Measurements from ENCODE around the gene LIMS3.
"Not testable (repeated sequence)": the region's sequence is repeated elsewhere in the genome, so short reads cannot be mapped to it uniquely, and the experiment has no call there.

LIMS3 gene

DNA sequence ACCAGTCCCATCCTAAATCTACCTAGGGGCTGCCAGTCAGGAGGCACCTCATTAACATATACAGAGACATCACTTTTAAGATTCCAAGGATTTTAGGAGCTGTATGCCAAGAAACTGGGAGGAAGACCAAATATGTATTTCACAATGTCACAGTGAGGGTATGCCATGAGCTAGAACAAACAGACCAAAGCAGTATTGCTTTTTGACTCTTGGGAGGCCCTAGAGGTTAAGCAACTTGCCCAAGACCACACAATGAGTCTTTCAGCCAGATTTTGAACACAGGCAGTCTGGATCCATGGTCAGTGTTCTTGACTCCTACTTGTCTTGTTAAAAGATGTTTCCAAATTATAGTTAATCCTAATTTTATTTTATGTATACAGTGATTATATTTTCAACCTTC, 12.3 kb downstream of the LIMS3 start:
- DNase-seq; H3K27me3 Mint-ChIP-seq (ENCODE audit: low read depth, poor library complexity): not testable (repeated sequence)

DNA sequence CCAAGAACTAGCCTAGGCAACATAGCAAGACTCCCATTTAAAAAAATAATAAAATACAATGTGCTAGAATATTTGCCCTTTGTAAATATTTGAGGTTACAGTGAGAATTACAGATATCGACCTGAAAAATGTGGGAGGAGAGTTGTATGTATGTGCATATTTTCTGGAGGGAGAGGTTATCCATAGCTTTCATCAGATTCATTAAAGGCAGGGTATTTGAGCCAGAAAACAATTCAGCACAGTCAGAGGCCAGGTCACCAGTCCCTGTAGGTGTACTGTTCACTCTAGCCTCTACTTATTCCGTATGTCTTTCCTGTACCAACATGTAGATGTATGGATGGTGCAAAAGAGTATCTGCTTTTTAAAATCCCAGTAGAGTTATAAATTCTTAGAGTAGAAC, 15.4 kb downstream of the LIMS3 start:
- H3K9me3 Mint-ChIP-seq; H3K4me3 Mint-ChIP-seq; H3K27me3 Mint-ChIP-seq (ENCODE audit: low read depth, poor library complexity); H3K4me1 Mint-ChIP-seq; H3K27ac Mint-ChIP-seq; DNase-seq; H3K36me3 Mint-ChIP-seq (ENCODE audit: low read depth): not testable (repeated sequence)

More for the DNA sequence above, 12.3 kb downstream of the LIMS3 start:
- H3K36me3 Mint-ChIP-seq (ENCODE audit: low read depth); H3K4me1 Mint-ChIP-seq; H3K27ac Mint-ChIP-seq; H3K4me3 Mint-ChIP-seq; H3K9me3 Mint-ChIP-seq: not testable (repeated sequence)

DNA sequence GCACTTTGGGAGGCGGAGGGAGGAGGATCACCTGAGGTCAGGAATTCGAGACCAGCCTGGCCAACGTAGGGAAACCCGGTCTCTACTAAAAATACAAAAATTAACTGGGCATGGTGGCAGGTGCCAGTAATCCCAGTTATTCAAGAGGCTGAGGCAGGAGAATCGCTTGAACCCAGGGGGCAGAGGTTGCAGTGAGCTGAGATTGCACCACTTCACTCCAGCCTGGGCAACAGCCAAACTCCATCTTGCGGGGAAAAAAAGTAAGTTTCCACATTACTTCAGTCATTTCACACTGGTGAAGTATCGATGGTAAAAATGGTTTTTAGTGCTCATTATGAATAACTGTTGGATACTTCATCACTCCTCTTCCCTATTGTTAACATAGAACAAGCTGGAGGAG, 16.1 kb downstream of the LIMS3 start:
- H3K27ac Mint-ChIP-seq; H3K9me3 Mint-ChIP-seq; H3K27me3 Mint-ChIP-seq (ENCODE audit: low read depth, poor library complexity); H3K36me3 Mint-ChIP-seq (ENCODE audit: low read depth); H3K4me1 Mint-ChIP-seq; H3K4me3 Mint-ChIP-seq; DNase-seq: not testable (repeated sequence)

DNA sequence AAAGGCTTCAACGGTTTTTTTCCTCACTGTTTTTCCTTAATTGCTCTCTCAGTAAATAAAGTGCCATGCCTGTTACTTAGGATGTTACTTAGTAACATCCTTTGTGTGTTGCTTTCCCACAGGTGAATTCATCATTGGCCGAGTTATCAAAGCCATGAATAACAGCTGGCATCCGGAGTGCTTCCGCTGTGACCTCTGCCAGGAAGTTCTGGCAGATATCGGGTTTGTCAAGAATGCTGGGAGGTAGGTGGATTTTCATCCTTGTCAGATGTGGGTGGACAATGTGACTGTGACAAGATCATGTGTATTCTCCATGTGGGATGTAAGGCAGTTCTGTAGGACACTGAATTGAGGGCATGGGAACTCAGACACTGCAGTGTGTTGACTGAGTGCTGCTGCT, 17.3 kb downstream of the LIMS3 start:
- not testable (repeated sequence) for H3K4me3 Mint-ChIP-seq; H3K9me3 Mint-ChIP-seq; H3K27me3 Mint-ChIP-seq (ENCODE audit: low read depth, poor library complexity); DNase-seq; H3K4me1 Mint-ChIP-seq; H3K27ac Mint-ChIP-seq; H3K36me3 Mint-ChIP-seq (ENCODE audit: low read depth)

DNA sequence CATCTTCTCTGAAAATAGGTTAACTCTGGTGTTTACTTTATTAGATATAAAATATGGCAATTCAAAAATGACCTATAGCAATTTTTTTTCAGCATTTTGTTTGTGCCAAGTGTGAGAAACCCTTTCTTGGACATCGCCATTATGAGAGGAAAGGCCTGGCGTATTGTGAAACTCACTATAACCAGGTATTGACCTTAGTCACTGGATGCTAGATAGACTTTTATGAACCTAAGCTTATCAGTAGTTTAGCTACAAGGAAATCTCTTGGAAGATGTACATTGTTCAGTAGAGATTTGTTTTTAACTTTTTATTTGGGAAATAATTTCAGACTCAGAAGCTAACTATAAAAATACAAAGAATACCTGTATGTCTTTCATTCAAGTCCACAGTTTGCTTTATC, 21.7 kb downstream of the LIMS3 start:
- not testable (repeated sequence) for H3K27ac Mint-ChIP-seq; H3K4me3 Mint-ChIP-seq; H3K27me3 Mint-ChIP-seq (ENCODE audit: low read depth, poor library complexity); H3K4me1 Mint-ChIP-seq; H3K9me3 Mint-ChIP-seq; H3K36me3 Mint-ChIP-seq (ENCODE audit: low read depth); DNase-seq

DNA sequence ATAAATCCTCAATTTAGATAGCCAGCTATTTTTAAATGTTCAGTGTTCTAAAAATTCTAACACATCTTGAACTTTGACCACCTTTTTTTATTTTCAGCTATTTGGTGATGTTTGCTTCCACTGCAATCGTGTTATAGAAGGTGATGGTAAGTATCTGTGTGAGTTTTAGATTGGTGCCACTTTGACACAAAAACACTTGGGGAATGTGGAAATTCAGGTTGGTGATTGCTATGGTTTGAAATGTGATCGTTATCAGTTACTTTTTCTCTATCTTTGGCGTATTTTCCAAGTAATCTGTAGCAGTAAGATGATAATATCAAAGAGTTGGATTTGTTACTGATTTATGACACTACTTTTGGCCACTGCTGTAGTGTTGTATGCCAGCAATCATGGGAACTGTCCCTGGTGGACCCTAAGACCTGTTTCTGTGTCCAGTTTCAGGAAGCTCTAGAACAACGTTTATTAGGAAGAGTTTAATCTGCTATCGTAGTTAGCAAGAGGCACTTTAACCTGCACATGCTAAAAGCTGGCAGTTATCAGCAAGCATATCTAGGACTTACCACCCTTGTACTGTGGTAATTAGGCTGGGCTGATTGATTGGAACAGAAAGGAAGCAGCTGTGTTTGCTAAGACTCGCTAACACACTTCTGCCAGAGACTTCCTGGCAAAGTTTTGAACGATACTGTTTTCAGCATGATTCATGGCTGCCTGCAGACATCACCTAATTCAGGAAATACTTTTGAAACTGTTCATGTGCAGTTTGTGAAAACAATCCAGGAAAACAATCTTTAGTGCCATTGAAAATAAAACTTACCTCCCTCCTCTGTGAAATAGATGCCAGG, 23.3 kb downstream of the LIMS3 start:
- H3K36me3 Mint-ChIP-seq (ENCODE audit: low read depth); H3K9me3 Mint-ChIP-seq; H3K4me1 Mint-ChIP-seq; H3K27ac Mint-ChIP-seq; H3K4me3 Mint-ChIP-seq; H3K27me3 Mint-ChIP-seq (ENCODE audit: low read depth, poor library complexity); DNase-seq: not testable (repeated sequence)

DNA sequence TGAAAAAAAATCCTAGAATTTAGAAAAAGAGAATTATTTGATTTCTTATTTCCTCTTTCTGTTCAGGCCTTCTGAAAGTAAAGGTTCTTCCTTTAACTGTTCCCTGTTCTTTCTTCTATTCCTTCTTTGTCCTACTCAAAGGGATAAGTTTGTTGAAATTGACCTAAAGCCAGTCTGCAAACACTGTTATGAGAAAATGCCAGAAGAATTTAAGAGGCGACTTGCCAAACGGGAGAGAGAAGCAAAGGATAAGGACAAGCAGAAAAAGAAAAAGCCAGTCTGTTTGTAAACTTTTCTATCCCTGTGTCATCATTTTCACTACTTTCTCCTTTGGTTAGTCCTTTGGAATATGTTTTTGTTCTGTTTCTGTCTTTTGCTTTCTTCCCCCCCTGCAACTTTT, 26.0 kb downstream of the LIMS3 start:
- H3K27ac Mint-ChIP-seq; H3K36me3 Mint-ChIP-seq (ENCODE audit: low read depth); H3K4me1 Mint-ChIP-seq; H3K4me3 Mint-ChIP-seq; H3K27me3 Mint-ChIP-seq (ENCODE audit: low read depth, poor library complexity); H3K9me3 Mint-ChIP-seq; DNase-seq: not testable (repeated sequence)

DNA sequence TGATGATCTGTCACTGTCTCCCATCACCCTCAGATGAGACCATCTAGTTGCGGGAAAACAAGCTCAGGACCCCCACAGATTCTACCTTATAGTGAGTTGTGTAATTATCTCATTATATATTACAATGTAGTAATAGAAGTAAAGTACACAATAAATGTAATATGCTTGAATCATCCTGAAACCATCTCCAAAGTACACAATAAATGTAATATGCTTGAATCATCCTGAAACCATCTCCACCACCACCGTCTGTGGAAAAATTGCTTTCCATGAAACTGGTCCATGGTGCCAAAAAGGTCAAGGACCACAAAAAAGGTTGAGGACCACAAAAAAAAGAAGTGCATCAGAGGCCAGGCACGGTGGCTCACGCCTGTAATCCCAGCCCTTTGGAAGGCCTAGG, 29.3 kb downstream of the LIMS3 start:
- H3K4me3 Mint-ChIP-seq; H3K27ac Mint-ChIP-seq; H3K27me3 Mint-ChIP-seq (ENCODE audit: low read depth, poor library complexity); H3K4me1 Mint-ChIP-seq; H3K9me3 Mint-ChIP-seq; DNase-seq; H3K36me3 Mint-ChIP-seq (ENCODE audit: low read depth): not testable (repeated sequence)

DNA sequence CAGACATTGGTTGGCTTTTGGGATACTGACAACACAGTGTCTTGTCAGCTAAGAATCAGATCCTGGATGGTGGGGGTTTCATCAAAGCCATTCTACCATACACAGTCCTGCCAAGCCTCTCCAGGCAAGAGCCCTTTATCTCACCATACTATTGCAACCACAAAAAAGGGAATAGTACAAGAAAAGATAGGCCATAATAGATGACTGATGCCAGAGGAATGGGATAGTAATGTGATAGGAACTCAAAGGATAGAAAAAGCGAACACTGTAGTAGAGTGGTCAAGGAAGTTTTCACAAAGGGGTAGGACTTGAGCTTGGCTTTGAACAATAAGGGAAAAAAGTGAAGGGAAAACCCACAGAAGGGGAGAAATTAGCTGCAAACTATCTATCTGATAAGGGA, 30.7 kb downstream of the LIMS3 start:
- not testable (repeated sequence) for DNase-seq; H3K36me3 Mint-ChIP-seq (ENCODE audit: low read depth); H3K4me3 Mint-ChIP-seq; H3K9me3 Mint-ChIP-seq; H3K27me3 Mint-ChIP-seq (ENCODE audit: low read depth, poor library complexity); H3K4me1 Mint-ChIP-seq; H3K27ac Mint-ChIP-seq

DNA sequence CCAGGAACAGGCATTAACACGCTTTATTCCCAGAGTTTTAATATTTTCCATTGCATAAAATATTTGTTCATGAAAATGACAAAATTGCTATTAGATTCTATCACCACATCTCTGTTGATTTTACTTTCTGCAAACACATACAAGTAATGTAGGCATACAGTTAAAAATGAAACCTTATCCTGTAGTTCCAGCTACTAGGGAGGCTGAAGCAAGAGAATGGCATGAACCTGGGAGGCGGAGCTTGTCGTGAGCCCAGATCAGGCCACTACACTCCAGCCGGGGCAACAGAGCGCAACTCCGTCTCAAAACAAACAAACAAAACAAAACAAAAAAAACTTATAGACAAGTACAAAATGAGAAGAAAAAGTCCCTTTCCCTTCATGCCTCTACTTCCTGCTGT, 38.0 kb downstream of the LIMS3 start:
- DNase-seq; H3K4me1 Mint-ChIP-seq; H3K36me3 Mint-ChIP-seq (ENCODE audit: low read depth); H3K27ac Mint-ChIP-seq; H3K27me3 Mint-ChIP-seq (ENCODE audit: low read depth, poor library complexity); H3K9me3 Mint-ChIP-seq; H3K4me3 Mint-ChIP-seq: not testable (repeated sequence)

DNA sequence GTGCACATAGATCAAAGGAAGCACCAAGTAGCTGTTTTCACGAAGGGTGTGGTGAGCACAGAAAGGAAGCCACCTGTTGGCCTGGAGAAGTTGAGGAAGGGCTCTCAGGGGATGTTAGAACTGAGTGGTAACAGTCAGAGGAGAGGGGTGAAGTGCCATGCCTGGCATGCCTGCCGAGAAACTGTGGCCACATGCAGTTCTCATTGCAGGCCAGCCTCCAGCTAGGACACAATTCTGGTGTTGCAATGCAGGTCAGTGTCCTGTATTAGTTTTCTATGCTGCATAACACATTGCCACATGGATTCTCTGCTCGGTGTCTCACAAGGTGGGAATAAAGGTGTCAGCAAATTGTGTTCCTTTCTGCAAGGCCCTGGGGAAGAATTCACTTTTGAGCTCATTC, 46.9 kb downstream of the LIMS3 start:
- H3K9me3 Mint-ChIP-seq; H3K4me1 Mint-ChIP-seq; H3K36me3 Mint-ChIP-seq (ENCODE audit: low read depth); DNase-seq; H3K4me3 Mint-ChIP-seq; H3K27ac Mint-ChIP-seq; H3K27me3 Mint-ChIP-seq (ENCODE audit: low read depth, poor library complexity): not testable (repeated sequence)

DNA sequence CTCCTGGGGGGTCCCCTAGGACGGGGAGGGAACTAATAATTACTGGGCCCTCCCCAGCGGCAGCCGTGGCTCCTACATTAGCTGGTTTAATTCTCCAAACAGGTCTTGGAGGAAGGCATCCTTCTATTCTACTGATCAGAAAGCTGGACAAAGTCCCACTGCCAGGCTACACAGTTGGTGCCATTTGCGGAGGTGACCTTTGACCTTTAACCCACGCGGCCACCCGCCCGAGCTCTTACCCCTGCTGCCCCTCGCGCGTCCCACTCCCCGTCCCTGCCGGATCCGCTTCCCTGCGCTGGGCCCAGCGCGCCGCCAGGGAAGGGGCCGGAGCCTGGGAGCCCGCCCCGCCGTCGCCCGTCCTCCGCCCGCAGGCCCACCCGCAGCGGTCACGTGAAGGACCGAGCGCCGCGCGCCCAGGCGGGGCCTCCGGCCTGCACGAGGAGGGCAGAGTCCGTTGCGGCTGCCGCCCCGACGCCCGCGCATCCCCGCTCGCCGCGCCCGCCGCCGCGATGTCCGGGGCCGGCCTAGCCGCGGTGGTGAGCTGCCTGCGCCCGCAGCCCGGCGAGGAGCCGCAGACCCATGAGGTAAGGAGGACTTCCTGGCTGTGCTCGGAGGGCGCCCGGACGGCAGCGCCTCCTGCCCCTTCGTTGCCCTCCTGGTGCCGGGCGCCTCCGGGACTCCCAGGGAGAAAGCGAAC, 48.9 kb downstream of the LIMS3 start:
- H3K36me3 Mint-ChIP-seq (ENCODE audit: low read depth); DNase-seq: not testable (repeated sequence)

DNA sequence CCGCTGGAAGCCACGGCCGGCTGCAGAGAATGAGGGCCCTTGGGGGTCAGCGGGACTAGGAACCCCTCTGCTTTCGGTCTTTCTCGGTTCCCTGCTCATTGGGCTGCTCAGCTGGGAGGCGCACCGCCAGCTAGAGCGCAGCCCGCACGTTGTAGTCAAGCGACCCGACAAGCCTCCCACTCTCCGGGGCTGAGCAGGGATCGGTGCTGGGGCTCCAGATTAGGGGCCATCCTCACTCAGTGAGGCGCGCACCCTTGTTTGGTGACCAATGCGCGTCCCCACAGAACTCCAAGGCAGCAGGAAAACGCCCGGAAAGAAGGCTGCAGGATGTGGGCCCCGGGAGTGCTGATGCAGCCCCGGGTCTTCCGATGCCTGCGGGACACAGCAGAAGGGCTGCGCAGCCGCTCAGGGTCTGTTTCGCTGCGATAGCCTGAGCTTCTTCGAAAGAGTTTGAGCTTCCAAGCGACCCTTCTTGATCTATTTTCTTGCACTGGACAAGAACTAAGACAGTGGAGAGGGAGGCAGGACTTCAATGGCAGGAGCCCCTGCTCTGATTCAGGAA, 49.6 kb downstream of the LIMS3 start:
- H3K27ac Mint-ChIP-seq; H3K4me1 Mint-ChIP-seq; DNase-seq; H3K27me3 Mint-ChIP-seq (ENCODE audit: low read depth, poor library complexity); H3K36me3 Mint-ChIP-seq (ENCODE audit: low read depth); H3K4me3 Mint-ChIP-seq; H3K9me3 Mint-ChIP-seq: not testable (repeated sequence)

More for the DNA sequence above, 48.9 kb downstream of the LIMS3 start:
- H3K27ac Mint-ChIP-seq; H3K27me3 Mint-ChIP-seq (ENCODE audit: low read depth, poor library complexity); H3K4me3 Mint-ChIP-seq; H3K4me1 Mint-ChIP-seq; H3K9me3 Mint-ChIP-seq: not testable (repeated sequence)

DNA sequence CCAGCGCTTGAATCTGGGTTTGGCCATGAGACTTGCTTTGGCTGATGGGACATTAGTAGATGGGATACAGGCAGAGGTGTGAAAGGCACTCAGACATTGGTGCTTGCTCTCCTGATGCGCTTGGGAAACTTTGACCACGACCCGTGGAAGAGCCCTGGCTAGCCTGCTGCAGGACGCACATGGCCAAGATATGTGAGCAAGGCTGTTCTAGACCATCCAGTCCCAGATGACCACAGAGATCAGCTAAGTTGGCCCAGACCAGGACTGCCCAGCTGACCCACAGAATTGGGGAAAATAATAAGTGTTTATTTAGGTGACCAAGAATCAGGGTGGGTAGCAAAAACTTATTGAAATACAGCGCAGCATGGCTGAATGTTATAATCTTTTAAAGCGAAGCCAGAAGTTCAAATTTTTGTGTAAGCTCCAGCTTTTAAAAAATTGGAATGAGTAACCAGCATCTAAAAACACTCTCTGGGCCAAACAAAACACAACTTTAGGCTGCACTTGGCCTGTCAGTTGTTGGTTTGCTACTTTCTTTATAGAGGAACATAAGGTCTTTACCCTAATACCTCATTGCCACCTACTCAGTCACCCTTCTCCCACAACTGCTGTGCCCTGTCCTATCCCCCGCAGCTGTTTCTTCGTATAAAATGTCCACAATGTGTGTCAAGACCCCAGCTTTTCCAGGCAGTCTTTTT, 51.8 kb downstream of the LIMS3 start:
- H3K4me3 Mint-ChIP-seq; DNase-seq; H3K27ac Mint-ChIP-seq; H3K27me3 Mint-ChIP-seq (ENCODE audit: low read depth, poor library complexity); H3K9me3 Mint-ChIP-seq; H3K36me3 Mint-ChIP-seq (ENCODE audit: low read depth); H3K4me1 Mint-ChIP-seq: not testable (repeated sequence)
